Activated CD4-positive, alpha-beta T cell treated with anti-CD3 and anti-CD28 coated beads, Interleukin-10, Interleukin-2, amounts not matched to agents 100 ng/mL and 50 ng/mL, durations not matched to agents 16 hours and 8 hours (primary cell): Measurements from ENCODE around the gene TSPAN12.
"Not testable (repeated sequence)": the region's sequence is repeated elsewhere in the genome, so short reads cannot be mapped to it uniquely, and the experiment has no call there.

Experiments
- DNase-seq: peaks from one replicate; pipeline ENCODE4 v3.0.0-alpha.2; 2020

The TSPAN12 gene

DNA sequence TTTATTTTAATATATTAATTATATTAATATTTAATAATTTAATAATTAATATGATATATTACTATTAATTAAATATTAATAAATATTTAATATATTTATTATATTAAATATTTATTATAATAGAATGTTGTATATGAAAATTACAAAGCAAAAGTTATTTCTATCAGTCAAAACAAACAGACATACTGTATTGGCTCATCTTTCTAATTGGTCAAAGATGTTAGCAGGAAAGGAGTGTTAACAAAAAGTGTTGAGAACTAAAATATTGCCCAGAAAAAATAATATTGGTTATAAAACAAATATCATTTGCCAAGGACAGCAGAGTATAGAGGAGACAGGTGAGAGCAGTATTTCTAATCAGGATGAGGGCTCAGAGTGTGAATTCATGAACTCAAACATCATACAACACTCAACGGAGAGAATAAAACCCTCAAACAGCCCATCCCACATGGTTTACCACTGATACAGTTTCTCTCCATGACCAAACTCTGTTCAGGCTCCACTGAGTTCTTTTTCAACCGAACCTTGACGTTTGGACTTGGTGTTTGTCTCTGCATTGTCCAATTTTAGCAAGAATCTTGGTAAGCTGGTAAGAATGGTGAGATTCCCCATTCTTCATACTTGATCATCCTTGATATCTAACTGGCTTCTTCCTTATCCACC, 58.0 kb downstream of the TSPAN12 start:
- DNase-seq = no peak

DNA sequence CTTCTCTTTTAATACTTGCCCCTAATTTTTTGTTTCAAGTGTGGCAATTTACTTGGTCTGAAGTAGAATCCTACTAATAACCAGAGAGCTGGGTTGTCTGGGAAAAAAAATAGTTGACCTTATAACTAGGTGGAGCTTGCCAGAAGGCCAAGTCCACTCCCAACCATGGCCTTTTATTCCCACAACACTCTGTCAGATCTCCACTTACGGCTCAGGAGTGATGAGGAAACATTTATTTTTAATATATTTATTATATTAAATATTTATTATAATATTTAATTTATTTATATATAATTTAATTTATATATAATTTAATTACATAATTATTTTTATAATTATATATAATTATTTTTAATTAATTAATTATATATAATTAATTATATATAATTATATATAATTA, 58.8 kb downstream of the TSPAN12 start:
- no peak for DNase-seq

DNA sequence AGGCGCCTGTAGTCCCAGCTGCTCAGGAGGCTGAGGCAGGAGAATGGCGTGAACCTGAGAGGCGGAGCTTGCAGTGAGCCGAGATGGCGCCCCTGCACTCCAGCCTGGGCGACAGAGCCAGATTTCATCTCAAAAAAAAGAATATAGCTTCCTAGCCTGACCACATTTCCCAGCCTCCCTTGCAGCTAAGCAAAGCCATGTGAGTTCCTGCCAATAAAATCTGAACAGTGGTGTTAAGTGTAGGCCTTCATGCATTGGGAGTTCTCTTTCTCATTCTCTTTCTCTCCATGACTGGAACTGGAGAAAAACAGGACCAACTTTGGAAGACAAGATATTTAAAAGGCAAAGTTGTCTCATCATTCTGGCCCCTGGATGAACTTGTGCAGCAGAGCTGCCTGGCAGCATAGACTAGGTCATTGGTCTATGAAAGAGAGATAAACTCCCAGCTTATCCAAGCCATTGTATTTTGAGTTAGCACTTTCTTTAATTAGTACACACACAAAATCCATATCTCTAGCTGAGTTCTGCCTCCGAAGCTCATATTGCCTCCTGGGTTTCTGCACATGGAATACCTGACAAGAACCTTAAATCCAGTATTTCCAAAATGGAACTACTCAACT, 60.8 kb downstream of the TSPAN12 start:
- DNase-seq = no peak

DNA sequence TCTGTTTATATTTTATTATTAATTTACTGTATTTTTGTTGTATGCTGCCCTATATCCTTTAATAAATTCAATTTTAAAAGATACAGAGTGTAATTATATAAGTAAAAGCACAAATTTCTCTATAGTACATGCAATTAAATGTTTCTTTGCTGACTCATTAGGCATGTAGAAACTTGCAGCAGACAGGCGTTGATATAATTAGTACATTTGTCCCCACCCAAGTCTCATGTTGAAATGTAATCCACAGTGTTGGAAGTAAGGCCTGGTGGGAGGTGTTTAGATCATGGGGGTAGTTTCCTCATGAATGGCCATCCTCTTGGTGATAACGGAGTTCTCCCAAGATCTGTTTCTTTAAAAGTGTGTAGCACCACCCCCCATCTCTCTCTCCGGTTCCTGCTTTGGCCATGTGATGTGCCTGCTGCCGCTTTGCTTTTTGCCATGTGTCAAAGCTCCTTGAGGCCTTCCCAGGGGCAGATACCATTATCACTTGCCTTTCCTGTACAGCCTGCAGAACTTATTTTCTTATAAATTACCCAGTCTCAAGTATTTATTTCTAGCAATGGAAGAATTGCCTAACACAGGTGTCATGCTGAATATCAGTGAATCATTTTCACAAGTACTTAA, 63.7 kb downstream of the TSPAN12 start:
- no peak for DNase-seq

DNA sequence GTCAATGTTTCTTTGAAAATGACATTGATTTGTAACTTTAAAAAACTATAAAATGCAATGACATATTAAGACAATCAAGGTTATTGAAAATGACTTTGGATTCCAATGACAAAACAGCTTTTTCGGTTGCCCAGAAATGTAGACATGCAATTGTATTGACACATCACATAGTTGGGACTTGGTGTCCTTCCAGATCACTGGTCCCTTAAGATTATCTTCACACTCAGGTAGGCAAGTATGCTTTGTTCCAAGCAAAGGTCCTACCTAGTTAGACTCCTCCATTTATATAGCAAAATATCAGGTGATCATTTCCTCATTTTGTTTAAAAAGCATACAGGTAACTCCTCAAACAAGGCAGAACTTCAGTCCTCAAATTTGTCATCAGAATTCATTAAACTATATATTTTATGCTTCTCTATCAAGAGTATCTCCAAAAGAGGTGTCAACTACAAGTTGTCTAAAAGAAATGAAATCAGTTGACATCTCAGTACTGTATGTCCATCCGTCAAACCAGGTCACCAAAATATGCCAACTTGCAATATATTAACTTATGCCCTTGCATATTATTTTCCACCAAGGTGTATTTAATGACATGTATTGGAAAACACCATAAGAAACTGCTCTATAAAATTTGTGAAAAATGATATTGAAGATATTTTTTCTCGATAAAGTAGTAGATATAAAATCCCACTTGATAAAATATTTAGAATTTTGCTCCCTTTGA, 64.6 kb downstream of the TSPAN12 start:
- no peak for DNase-seq

DNA sequence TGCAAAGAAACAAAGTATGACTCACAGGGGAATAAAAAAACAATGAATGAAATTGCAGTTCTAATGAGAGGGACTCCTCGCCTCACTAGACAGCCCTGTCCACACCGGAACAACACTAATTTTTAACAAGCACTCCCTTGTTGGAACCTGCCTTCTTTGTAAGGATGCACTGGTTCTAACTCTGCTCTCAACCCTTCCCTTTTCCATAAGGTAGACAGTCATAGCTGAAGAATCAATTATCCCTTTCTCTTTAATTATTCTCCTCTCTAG, 65.1 kb downstream of the TSPAN12 start:
- no peak for DNase-seq

DNA sequence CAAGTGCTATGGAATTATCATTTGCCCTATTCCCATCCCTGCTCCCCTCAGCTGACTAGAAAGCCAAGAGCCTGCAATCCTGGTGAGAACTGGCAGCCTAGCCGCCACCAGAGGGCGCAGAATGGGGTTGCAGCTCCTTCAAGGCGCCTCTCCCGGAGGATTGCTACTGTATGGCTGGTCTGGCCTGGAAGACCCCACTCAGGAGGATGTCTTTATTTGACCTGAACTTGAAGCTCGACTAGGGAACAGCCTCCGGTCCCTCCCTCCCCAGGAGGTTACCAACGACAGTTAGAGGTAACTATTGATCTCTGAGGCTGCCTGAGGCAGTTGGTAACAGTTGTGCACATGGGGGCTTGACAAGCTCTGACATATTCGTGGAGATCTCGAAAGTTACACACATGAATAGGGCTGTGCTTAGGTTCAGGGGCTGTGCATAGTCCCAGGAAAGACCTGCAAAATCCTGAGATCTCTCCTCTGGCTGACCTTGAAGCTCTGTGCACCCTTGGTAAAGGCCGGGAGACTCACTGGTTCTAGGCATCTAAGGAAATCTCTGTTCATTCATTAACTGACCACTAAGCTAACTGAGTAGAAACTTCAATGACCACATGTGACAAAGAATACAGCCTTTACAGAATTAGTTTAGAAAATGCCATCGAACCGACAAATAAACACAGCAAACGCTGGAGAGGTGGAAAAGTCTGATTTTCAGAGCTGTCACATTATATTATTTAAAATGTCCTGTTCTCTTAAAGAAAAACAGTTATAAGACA, 65.7 kb downstream of the TSPAN12 start:
- peak; percentile 63 for DNase-seq

DNA sequence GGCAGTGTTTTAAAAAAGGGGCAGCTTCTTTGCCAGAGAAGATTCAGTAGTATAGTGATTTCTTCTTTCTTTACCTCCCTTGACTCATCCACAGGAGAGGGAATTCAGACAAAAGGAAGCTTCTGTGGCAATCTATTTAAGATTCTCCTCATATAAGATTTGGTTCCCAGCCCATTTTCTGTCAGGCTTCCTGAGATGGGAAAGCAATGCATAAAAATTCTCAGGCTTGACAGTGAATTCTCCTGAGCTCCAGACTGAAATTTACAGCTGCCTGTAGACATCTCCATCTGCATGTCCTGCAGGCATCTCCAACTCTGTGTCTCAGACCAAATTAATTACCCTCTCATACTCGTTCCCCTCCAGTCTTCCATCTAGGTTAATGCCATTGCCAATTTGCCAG, 72.8 kb downstream of the TSPAN12 start:
- no peak for DNase-seq

DNA sequence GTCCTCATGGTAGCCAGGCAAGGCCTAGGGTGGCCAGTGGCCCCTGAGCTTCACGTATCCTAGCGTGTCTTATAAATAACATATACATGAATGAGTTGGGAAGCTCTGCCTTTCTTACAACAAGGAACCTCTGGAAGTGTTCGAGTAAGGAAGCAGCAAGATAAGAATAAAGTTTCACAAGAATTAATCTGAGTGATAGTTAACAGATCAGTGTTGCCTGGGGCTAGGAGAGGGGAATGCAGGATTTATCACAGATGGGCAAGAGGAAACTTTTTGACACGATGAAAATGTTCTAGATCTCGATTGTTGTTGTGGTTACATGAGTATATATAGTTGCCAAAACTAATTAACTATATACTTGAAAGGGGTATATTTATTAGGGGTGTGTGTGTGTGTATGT, 74.2 kb downstream of the TSPAN12 start:
- DNase-seq = no peak

DNA sequence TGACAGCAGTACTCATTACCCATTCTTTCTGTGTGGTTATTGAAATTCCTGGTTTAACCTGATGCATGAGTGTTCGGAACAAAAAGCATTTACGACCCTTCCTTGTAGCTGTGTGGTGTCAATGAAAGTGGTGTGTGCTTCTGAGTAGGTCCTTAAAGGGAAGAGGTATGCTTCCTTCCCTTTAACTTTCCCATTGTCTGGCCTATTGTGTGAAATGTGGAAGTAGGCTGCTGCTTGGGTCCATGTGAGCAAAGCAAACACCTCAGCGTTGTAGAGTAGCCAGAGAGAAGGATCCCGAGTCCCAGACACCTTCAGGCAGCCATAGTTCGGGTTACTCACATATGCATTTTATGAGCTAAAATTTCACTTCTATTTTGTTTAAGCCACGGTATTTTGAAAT, 74.7 kb downstream of the TSPAN12 start:
- DNase-seq = no peak

DNA sequence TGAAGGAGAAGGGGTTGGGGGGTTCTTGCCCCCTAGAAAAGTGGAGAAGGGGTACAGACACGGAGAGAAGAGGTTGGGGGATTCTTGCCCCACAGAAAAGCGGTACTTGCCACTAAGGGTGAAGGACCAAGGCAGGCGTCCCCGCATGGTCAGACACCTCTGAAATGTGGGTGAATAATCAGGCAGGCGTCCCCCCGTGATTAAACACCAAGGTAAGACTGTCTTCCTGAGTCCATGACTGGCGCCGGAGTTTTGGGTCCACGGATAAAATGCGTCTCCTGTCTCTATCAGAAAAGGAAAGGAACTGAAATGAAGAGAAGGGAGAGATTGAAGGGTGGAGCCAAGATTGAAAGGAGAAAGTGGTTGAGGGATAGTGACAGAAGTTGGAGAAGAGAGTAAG, 76.0 kb downstream of the TSPAN12 start:
- not testable (repeated sequence) for DNase-seq

DNA sequence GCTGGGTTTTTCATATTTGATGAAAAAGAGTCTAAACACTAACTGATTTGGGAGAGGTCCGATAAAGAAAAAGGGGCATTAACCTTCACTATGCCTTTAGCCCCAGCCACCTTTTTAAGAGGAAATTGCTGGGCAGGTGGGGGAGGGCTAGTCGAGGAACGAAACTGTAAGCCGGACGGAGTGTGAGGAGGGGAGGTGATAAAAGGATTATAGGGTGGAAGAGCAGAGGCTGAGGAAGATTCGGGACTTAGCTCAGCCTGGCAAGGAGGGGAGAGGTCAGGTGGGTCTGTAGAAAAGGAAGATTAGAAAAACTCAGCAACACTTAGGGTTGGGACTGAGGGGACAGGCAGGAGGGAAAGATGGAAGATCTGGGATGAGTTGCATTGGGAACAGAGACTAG, 77.0 kb downstream of the TSPAN12 start:
- DNase-seq = no peak

DNA sequence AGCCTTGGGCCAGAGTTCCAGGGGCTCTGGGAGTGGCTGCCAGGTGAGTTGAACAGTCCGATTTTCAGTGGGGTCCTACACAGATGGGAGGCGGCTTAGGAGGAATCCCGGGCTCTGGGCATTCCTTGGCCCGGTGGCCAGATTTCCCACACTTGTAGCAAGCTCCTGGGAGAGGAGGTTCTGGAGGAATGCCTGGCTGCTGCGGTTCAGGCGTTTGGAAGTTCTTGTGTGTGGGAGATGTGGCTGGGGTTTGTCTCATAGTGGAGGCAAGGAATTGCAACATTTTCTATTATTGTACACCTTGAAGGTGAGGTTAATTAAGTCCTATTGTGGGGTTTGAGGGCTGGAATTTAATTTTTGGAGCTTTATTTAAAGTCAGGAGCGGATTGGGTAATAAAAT, 77.5 kb downstream of the TSPAN12 start:
- not testable (repeated sequence) for DNase-seq

DNA sequence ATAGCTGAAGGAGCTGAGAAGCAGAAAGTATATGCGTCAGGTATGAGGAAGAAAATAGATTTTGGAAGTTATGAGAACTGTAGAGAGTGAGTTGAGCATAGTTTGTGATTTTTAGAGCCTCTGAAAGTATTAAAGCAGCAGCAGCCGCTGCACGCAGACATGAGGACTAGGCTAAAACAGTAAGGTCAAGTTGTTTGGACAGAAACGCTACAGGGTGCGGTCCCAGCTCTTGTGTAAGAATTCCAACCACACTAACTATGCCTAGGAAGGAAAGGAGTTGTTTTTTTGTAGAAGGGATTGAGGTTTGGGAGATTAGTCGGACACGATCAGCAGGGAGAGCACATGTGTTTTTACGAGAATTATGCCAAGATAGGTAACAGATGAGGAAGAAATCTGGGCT, 78.9 kb downstream of the TSPAN12 start:
- not testable (repeated sequence) for DNase-seq

DNA sequence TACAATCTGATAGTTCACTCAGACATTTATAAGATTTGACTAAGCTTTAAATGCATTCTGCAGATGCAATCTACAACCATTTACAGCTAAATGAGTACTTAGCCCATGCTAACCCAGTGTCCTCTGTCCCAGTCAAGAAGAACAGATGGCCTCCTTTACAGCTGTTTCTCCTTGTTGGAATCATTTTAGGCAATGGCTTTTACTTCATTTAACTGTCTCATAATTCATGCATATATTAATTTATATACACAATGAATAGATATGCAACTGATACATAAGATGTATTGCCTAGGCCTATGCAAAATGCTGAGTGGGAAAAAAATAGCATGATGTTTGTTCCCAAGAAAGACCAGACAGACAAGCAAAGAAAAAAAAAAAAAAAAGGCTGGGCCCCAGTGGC, 82.2 kb downstream of the TSPAN12 start:
- no peak for DNase-seq

DNA sequence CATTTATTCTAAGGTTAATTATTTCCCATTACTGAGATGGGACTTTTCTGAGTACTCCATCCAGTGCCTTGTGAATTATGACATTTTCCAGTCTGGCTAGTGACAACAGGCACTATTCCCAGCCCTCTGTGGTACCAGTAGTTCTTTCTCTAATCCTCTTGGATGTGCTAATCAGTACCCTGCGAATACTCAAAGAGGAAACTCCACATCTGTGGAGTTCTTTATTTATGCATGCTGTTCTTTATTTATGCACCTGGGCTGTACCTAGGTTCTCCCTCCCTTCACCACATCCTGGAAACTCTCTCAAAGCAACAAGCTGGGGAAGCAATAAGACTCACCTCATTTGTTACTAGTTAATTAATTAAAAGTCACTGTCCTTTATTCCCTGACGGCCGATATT, 83.5 kb downstream of the TSPAN12 start:
- DNase-seq = no peak

DNA sequence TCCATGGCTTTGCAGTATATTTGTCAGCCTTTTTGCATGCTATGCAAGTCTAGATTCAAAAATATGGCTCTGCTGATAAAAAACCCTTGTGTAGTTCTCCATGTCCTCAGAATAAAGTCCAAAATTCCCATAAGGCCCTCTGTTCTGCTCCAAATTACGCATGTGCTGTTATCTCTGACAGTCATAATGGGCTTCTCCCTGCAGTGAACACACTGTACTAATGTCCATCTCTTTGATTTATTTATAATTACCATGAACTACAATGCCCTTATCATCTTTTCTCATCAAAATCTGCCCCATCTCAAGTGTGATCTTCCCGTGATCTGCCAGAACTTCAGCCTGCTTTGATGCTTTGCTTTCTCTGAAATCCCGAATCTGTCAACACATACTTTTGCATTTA, 87.7 kb downstream of the TSPAN12 start:
- no peak for DNase-seq

DNA sequence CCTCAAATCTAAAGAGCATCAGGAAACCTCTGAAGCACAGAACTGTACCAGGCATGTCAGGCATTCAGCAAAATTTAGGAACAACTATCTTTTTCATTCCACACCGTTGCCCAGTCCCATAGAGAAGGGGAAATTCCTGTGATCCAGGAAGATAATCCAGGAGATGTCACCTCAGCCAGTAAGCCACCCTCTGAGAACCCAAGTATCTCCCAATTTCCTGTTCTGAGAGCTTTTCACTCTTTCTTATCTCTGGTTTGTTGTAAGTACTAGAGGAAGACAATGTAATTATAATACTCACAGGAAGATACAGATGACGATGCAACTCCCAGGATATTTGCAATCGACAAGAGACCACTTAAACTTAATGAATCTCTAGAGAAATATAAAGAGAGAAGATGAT, 97.1 kb downstream of the TSPAN12 start:
- no peak for DNase-seq

DNA sequence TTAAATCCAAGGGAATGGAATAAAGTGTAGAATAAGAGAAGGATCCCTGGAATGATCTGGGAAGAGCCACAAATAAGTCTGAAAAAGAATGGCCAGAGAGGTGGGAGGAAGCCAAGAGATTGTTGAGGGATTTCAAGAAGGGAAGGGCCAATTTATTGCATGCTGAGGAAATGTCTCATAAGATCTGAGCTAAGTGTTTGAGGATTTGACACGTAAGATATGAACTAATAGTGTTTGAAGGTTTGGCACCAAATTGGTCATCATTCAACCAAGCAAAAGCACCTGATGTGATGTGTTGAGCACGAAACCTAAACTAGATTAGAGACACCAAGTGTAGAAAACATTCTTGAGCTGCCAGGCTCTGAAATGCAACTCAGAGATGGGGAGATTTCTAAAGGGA, 97.9 kb downstream of the TSPAN12 start:
- peak; percentile 68 for DNase-seq

DNA sequence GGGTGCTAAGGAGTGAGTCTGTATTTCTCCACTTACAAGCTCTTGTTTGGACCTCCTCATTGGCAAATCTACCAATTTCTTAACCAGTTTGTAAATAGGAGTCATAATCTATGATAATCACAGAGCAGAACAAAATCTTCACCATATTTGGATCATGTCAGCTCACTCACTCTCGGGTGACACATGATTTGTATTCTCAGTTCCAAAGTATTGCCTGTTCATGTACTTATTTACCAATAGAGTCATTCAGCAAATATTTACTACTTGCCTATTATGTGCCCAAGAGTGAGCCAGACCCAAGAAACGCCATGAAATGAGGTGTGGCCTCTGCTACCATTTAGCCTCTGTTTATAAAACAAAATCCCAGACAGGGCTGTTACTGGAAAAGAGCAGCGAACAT, 114.8 kb downstream of the TSPAN12 start:
- DNase-seq = no peak

DNA sequence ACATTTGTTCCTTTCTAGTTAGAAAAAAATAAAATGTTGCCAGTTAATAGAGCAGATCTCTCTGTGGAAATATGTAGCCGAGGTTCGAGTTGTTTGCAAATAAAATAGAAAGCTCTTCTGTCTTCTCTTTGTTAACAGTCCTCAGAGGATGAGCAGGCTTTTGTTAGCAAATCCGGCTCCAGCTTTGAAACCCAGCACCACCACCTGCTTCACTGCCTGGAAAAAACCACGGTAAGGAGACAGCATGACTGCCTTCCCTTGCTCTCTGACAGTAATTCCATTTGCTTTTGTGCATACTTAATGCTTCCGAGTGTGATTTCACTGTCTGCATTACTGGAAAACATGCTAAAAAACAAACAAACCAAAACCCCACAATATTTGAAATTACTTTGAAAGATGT, 115.6 kb downstream of the TSPAN12 start:
- no peak for DNase-seq

DNA sequence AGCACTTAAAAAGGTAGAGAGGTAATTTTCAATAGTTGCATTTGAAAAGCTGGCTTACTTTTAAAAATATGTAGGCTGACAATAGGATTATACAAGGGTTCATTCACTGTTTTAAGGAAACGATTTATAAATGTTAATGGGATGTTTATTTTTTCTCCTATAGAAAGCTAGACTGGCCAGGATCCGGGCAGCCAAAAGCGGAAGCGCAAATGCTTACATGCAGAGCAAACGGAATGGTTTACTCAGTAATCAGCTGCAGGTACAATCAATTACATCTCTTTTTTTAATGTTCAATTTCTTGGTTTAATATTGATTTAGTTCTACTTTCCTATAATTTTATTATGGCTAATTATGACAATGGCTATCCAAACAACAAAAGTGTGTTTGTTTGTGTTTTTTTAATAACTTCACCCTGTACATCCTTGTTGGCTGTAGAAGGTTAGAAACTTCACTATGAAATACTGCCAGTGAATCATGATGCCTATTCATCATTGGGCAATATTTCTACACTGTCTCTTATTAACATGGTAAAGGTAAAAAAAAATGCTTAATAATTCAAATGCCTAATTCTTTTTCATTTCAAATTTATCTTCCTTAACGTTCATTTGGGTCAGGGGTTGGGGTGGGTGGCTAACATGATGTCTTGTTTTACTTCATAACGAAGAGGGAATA, 116.4 kb downstream of the TSPAN12 start:
- no peak for DNase-seq

DNA sequence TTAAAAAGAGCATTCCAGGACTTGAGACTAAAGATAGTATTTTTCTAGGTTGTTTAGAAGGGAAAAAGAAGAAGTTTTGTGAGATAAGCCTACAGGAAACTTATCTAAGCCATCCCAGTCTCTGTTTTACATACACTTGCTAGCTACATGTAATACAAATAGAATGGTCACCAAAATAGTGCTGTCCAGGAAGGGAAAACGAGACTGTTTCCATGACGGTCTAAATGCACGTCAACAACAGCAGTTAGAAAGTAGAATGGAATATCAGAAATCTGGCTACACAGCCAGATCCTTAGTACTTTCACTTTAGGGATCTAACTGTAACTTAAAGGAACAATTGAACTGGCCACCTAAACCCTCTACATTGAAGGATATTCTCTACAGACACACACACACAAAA, 117.6 kb downstream of the TSPAN12 start:
- no peak for DNase-seq
